Astrocyte of the cerebellum (primary cell): ENCODE results near the gene LCLAT1.
A peak's percentile ranks its signal among the peaks of the same experiment; 100 is the strongest.

Experiments
- DNase-seq: peaks from one replicate; pipeline ENCODE4 v3.0.0-alpha.2; 2011; ENCODE audit warnings: low read depth
- H3K4me3 ChIP-seq: 2 replicates; pipeline ENCODE4 v1.5.1; 2011; ENCODE audit warnings: mild to moderate bottlenecking, low read depth, low read length, moderate library complexity
- CTCF ChIP-seq: IDR thresholded peaks from 2 replicates; pipeline ENCODE4 v1.5.1; 2012; ENCODE audit warnings: low read length, low read depth, moderate library complexity, mild to moderate bottlenecking; ENCODE audit errors: missing control alignments
- in situ Hi-C: cut with HindIII; loops from 2 replicates; pipeline ENCODE4 v1.10.0; 2017; ENCODE audit warnings: low sequenced_read_pairs

The LCLAT1 gene

GRCh38 chr2:30447149-30448045, at the start of gene LCLAT1:
Gene LCLAT1 (plus strand): TSS chr2:30447246. CDS start chr2:30525591, 78,345 bp downstream.
- peak within 1 kb of the TSS; percentile 93 for H3K4me3 ChIP-seq
- TF ChIP-seq CTCF: peak; percentile 24
- DNase-seq: peak; percentile 33
- in situ Hi-C loops: no loop called here

GRCh38 chr2:30398084-30398873, 48.8 kb upstream of the LCLAT1 start:
- TF ChIP-seq CTCF: no peak
- no peak for DNase-seq
- no peak overlapping the region for H3K4me3 ChIP-seq
- in situ Hi-C loops: no loop called here

- H3K4me3 ChIP-seq: no peak overlapping the region
- TF ChIP-seq CTCF: no peak
- in situ Hi-C loops: no loop called here
- no peak for DNase-seq
Measured at GRCh38 chr2:30400151-30400954, 46.7 kb upstream of the LCLAT1 start.

- no peak for DNase-seq
- H3K4me3 ChIP-seq: no peak overlapping the region
- no peak for TF ChIP-seq CTCF
- in situ Hi-C loops: no loop called here
Measured at GRCh38 chr2:30402441-30403182, 44.4 kb upstream of the LCLAT1 start.

- no peak for TF ChIP-seq CTCF
- DNase-seq: no peak
- H3K4me3 ChIP-seq: no peak overlapping the region
- in situ Hi-C loops: no loop called here
Measured at GRCh38 chr2:30403592-30404312, 43.3 kb upstream of the LCLAT1 start.
